Nephron progenitor cell (in vitro differentiated cells): ENCODE results near the gene LACRT.

Experiments used
- DNase-seq: peaks from one replicate; pipeline ENCODE4 v3.0.0; 2021
- H3K27ac Mint-ChIP-seq: 2 replicates; pipeline ENCODE4 v1.8.0; 2021; ENCODE audit warnings: mild to moderate bottlenecking, moderate library complexity, mixed read lengths
- H3K27me3 Mint-ChIP-seq: 2 replicates; pipeline ENCODE4 v1.8.0; 2021; ENCODE audit warnings: mild to moderate bottlenecking, low read depth, mixed read lengths; ENCODE audit not compliant: poor library complexity
- H3K36me3 Mint-ChIP-seq: 2 replicates; pipeline ENCODE4 v1.8.0; 2021; ENCODE audit warnings: low read depth, mixed read lengths
- H3K4me1 Mint-ChIP-seq: 2 replicates; pipeline ENCODE4 v1.8.0; 2021; ENCODE audit warnings: mixed read lengths
- H3K4me3 Mint-ChIP-seq: 2 replicates; pipeline ENCODE4 v1.8.0; 2021; ENCODE audit warnings: mild to moderate bottlenecking, moderate library complexity, mixed read lengths
- H3K9me3 Mint-ChIP-seq: 2 replicates; pipeline ENCODE4 v1.8.0; 2021; ENCODE audit warnings: mild to moderate bottlenecking, moderate library complexity, mixed read lengths
- TF ChIP-seq, protein P1 (sequence below): fragments of 200-600 bp; sonication (generic); IDR thresholded peaks from 2 replicates; pipeline ENCODE4 v1.5.0; 2021; ENCODE audit warnings: antibody characterized with exemption

Gene LACRT

DNA sequence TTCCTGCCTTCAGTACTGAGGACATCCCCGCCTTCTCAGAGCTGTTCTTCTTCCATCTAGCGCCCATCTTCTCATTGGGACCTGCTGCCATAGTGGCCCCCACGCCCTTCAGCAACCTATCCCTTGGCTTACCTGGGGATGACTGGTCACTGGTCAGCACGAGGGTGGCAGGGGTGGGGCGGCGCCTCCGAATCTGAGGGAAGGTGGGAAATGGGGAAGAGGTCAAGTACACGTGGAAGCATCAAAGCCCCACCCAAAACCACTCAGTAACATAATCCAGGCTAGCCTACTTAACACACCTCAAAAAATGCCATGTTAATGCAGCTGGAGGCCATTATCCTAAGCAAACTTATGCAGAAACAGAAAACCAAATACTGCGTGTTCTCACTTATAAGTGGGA, 50.6 kb downstream of the LACRT start:
- H3K9me3 Mint-ChIP-seq: no peaks in the 10 kb centered on the region
- H3K4me1 Mint-ChIP-seq: peaks cover 69% of the 10 kb centered on the region
- H3K27me3 Mint-ChIP-seq: peaks cover 49% of the 10 kb centered on the region
- H3K27ac Mint-ChIP-seq: no peak overlapping the region
- peak overlapping the region; percentile 28 for H3K4me3 Mint-ChIP-seq
- DNase-seq: no peak
- H3K36me3 Mint-ChIP-seq: no peaks in the 10 kb centered on the region
- TF ChIP-seq, protein P1, sequence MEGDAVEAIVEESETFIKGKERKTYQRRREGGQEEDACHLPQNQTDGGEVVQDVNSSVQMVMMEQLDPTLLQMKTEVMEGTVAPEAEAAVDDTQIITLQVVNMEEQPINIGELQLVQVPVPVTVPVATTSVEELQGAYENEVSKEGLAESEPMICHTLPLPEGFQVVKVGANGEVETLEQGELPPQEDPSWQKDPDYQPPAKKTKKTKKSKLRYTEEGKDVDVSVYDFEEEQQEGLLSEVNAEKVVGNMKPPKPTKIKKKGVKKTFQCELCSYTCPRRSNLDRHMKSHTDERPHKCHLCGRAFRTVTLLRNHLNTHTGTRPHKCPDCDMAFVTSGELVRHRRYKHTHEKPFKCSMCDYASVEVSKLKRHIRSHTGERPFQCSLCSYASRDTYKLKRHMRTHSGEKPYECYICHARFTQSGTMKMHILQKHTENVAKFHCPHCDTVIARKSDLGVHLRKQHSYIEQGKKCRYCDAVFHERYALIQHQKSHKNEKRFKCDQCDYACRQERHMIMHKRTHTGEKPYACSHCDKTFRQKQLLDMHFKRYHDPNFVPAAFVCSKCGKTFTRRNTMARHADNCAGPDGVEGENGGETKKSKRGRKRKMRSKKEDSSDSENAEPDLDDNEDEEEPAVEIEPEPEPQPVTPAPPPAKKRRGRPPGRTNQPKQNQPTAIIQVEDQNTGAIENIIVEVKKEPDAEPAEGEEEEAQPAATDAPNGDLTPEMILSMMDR: no peak

DNA sequence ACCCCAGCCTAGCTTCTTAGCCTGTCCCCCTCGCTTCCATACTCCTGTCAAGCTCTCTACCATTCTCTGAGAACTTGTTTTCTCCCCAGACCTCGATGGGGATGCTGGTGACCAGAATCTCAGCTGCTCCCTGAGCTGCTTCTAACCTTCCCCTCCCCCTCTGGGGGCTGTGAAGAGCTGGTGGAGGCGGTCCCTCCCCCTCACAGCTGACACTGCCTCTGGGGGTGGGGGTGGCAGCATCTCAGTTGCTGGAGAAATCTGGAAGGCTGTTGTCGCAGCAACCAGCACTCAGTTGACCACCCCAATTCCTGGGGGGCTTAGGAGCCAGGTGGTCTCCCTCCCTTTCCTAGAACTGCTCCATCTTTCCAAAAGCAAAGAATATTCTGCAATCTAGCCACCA, 51.0 kb downstream of the LACRT start:
- Mint-ChIP-seq H3K36me3 (no peaks in the 10 kb centered on the region), H3K27ac (no peak overlapping the region), H3K27me3 (peaks cover 49% of the 10 kb centered on the region), H3K4me3 (peak overlapping the region; percentile 28), H3K9me3 (no peaks in the 10 kb centered on the region), H3K4me1 (peaks cover 69% of the 10 kb centered on the region)
- TF ChIP-seq, protein P1: no peak
- no peak for DNase-seq

DNA sequence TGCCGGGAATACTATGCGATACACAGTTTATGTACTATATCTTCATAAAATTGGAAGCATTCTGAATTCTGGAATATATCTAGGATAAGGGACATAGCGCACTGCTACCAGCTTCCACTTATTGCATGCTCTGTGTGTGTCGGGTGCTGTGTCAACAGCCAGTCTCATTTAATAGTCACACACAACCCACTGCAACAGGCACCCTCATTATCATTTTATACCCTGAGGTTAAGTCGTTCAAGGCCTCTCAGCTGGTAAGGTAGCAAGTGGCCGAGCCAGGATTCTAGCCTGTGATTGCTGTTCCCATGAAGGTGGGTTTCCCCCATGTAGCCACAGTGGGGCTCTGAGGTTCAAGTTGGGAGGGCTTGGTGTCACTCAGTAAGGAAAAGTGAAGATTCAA, 53.3 kb downstream of the LACRT start:
- H3K9me3 Mint-ChIP-seq: no peaks in the 10 kb centered on the region
- H3K36me3 Mint-ChIP-seq: no peaks in the 10 kb centered on the region
- peaks cover 42% of the 10 kb centered on the region for H3K27me3 Mint-ChIP-seq
- H3K27ac Mint-ChIP-seq: no peak overlapping the region
- DNase-seq: no peak
- TF ChIP-seq, protein P1: no peak
- no peak overlapping the region for H3K4me3 Mint-ChIP-seq
- peaks cover 54% of the 10 kb centered on the region for H3K4me1 Mint-ChIP-seq
